GM23338 (cell line): ENCODE data around the gene MARF1. TPM values are rescaled to one million over a fixed set of nuclear protein-coding genes. Genes with fewer than 3 reads are reported as not detected.

Experiments
- ATAC-seq: fragments of 200-7000 bp; cut with Tn5 transposase; 3 replicates; pipeline ENCODE4 v1.9.1; 2020
- DNase-seq: peaks from one replicate; pipeline ENCODE4 v3.0.0-alpha.2; 2015; ENCODE audit warnings: low spot score
- H2AFZ ChIP-seq: fragments of 200-600 bp; sonication (generic); 2 replicates; pipeline ENCODE4 v1.8.0; 2016; ENCODE audit warnings: antibody characterized with exemption, mild to moderate bottlenecking, moderate library complexity
- H3F3A ChIP-seq: fragments of 200-600 bp; sonication (generic); replicated peaks from 2 replicates; pipeline ENCODE4 v1.8.0; 2017; ENCODE audit warnings: antibody characterized with exemption, mixed run types, low read depth
- H3K27ac ChIP-seq: fragments of 200-600 bp; sonication (generic); 2 replicates; pipeline ENCODE4 v1.6.1; 2016; ENCODE audit warnings: low read depth
- H3K27me3 ChIP-seq: fragments of 200-600 bp; sonication (generic); 2 replicates; pipeline ENCODE4 v1.8.0; 2016; ENCODE audit warnings: mild to moderate bottlenecking, mixed run types, moderate library complexity; ENCODE audit not compliant: insufficient read depth
- H3K36me3 ChIP-seq: fragments of 200-600 bp; sonication (generic); 2 replicates; pipeline ENCODE4 v1.8.0; 2016; ENCODE audit warnings: mild to moderate bottlenecking; ENCODE audit not compliant: insufficient read depth
- H3K4me1 ChIP-seq: fragments of 200-600 bp; sonication (generic); 2 replicates; pipeline ENCODE4 v1.8.0; 2016; ENCODE audit warnings: mild to moderate bottlenecking, moderate library complexity; ENCODE audit not compliant: insufficient read depth
- H3K4me2 ChIP-seq: fragments of 200-600 bp; sonication (generic); 2 replicates; pipeline ENCODE4 v1.7.1; 2017; ENCODE audit warnings: mixed run types
- H3K4me3 ChIP-seq: fragments of 200-600 bp; sonication (generic); 2 replicates; pipeline ENCODE4 v1.6.1; 2016; ENCODE audit warnings: mixed run types
- H3K79me2 ChIP-seq: fragments of 200-600 bp; sonication (generic); replicated peaks from 2 replicates; pipeline ENCODE4 v1.8.0; 2017; ENCODE audit warnings: mild to moderate bottlenecking; ENCODE audit not compliant: insufficient read depth
- H3K9me2 ChIP-seq: fragments of 200-600 bp; sonication (generic); 2 replicates; pipeline ENCODE4 v1.8.0; 2017; ENCODE audit not compliant: insufficient read depth
- H4K20me1 ChIP-seq: fragments of 200-600 bp; sonication (generic); replicated peaks from 2 replicates; pipeline ENCODE4 v1.8.0; 2017; ENCODE audit warnings: mild to moderate bottlenecking; ENCODE audit not compliant: insufficient read depth
- H3K27ac Mint-ChIP-seq: 2 replicates; pipeline ENCODE4 v1.8.0; 2020; ENCODE audit warnings: inconsistent platforms, mild to moderate bottlenecking, moderate library complexity, mixed read lengths
- H3K27me3 Mint-ChIP-seq: 3 replicates; pipeline ENCODE4 v1.8.0; 2022; ENCODE audit warnings: low read depth, mild to moderate bottlenecking, moderate library complexity, mixed read lengths, inconsistent platforms; ENCODE audit not compliant: insufficient read depth, poor library complexity
- H3K36me3 Mint-ChIP-seq: 3 replicates; pipeline ENCODE4 v1.8.0; 2021; ENCODE audit warnings: low read depth, mild to moderate bottlenecking, inconsistent platforms, moderate library complexity, mixed read lengths
- H3K4me1 Mint-ChIP-seq: 3 replicates; pipeline ENCODE4 v1.8.0; 2020; ENCODE audit warnings: mild to moderate bottlenecking, inconsistent platforms, mixed read lengths
- H3K4me3 Mint-ChIP-seq: 3 replicates; pipeline ENCODE4 v1.8.0; 2021; ENCODE audit warnings: moderate library complexity, mild to moderate bottlenecking, inconsistent platforms, mixed read lengths
- H3K9me3 Mint-ChIP-seq: 3 replicates; pipeline ENCODE4 v1.8.0; 2020; ENCODE audit warnings: moderate library complexity, mild to moderate bottlenecking, inconsistent platforms, mixed read lengths
- CREB1 ChIP-seq: fragments of 250-450 bp; sonication (Bioruptor Pico); IDR thresholded peaks from 2 replicates; pipeline ENCODE4 v1.5.0; 2020; ENCODE audit warnings: low read depth, mild to moderate bottlenecking, moderate library complexity
- EZH2 ChIP-seq: fragments of 200-600 bp; sonication (generic); IDR thresholded peaks from one replicate; pipeline ENCODE4 v1.8.0; 2017; ENCODE audit warnings: antibody characterized with exemption, mild to moderate bottlenecking, low read depth; ENCODE audit not compliant: unreplicated experiment
- EZH2phosphoT487 ChIP-seq: fragments of 200-600 bp; sonication (generic); IDR thresholded peaks from one replicate; pipeline ENCODE4 v1.8.1; 2018; ENCODE audit warnings: antibody characterized with exemption; ENCODE audit not compliant: unreplicated experiment
- JUNB ChIP-seq: IDR thresholded peaks from one replicate; pipeline ENCODE4 v1.6.1; 2016; ENCODE audit warnings: antibody characterized with exemption; ENCODE audit not compliant: unreplicated experiment
- NANOG ChIP-seq: IDR thresholded peaks from 2 replicates; pipeline ENCODE4 v1.6.1; 2016; ENCODE audit warnings: antibody characterized with exemption, borderline replicate concordance
- POLR2AphosphoS5 ChIP-seq: IDR thresholded peaks from 2 replicates; pipeline ENCODE4 v1.6.1; 2016; ENCODE audit warnings: antibody characterized with exemption, low read depth
- STAT1 ChIP-seq: IDR thresholded peaks from one replicate; pipeline ENCODE4 v1.6.1; 2016; ENCODE audit warnings: antibody characterized with exemption; ENCODE audit not compliant: unreplicated experiment
- ZNF114 ChIP-seq: fragments of 250-450 bp; sonication (Bioruptor Pico); IDR thresholded peaks from 2 replicates; pipeline ENCODE4 v1.5.0; 2020; ENCODE audit warnings: mild to moderate bottlenecking, moderate library complexity
- ZNF331 ChIP-seq: fragments of 250-450 bp; sonication (Bioruptor Pico); IDR thresholded peaks from 2 replicates; pipeline ENCODE4 v1.5.0; 2020; ENCODE audit warnings: low read depth, mild to moderate bottlenecking, moderate library complexity
- polyA plus RNA-seq: library from polyadenylated mRNA; unstranded; fragments of >200 nt; fragmentation: Nextera tagmentation; extraction: Ambion mirVana; gene quantifications from 2 replicates; pipeline ENCODE4 v1.2.1, GENCODE V29; 2016
- total RNA-seq: library from RNA; depleted of rRNA; stranded (reverse); fragments of >200 nt; shearing (Covaris generic); gene quantifications from 2 replicates; pipeline ENCODE4 v1.2.3, GENCODE V29; 2014
- TF ChIP-seq, protein P1 (sequence below), 2 experiments: fragments of 200-600 bp in 1 of 2; sonication (generic) in 1 of 2; conservative IDR thresholded peaks; 2 replicates each; pipeline versions ENCODE4 v1.5.1 to v1.6.1; 2016 to 2017; ENCODE audit warnings: antibody characterized with exemption in 2 of 2, low read depth in 2 of 2, mild to moderate bottlenecking in 2 of 2, moderate library complexity in 1 of 2
- TF ChIP-seq, protein P2 (sequence below): IDR thresholded peaks from 2 replicates; pipeline ENCODE4 v1.6.1; 2016; ENCODE audit warnings: antibody characterized with exemption
- TF ChIP-seq, protein P3 (sequence below): fragments of 250-450 bp; sonication (Bioruptor Pico); IDR thresholded peaks from 2 replicates; pipeline ENCODE4 v1.5.0; 2020; ENCODE audit warnings: mild to moderate bottlenecking, moderate library complexity
- TF ChIP-seq, protein P4 (sequence below): IDR thresholded peaks from one replicate; pipeline ENCODE4 v1.6.1; 2018; ENCODE audit warnings: antibody characterized with exemption; ENCODE audit not compliant: unreplicated experiment

Gene MARF1
- total and polyA plus RNA-seq, 2 experiments from 2014 or later: 8.3 to 16.0 TPM

DNA sequence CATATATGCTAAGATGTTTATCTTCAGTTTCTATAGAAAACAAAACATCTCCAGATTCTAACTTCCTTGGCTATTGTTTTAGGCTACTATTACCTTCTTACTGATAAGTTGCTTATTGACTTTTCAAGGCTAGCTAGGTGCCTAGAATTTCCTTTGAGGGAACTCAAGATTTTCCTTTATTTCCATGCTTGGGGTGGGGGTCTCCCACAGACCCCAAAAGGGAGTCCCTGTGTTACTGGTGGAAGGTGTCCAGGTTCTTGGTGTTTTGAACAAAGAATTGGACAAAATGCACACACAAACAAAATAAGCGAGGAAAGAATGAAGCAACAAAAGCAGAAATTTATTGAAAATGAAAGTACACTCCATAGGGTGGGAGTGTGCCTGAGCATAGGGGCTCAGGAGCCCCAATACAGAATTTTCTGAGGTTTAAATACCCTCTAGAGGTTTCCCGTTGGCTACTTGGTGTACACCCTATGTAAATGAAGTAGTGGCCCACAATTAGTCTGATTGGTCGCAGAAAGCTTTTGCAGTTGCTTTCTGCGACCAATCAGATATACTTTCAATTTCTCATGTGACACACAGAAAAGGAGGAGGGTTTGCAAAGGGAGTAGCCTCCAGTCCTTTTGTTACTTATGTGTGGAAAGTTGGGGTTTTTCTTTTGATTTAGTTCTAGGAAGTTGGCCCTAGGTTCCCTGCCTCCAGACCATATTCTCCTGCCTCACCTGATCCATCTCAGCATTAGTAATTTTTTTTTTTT, 67.5 kb downstream of the MARF1 start:
- H4K20me1 ChIP-seq: no peaks in the 10 kb centered on the region
- peaks cover 3% of the 10 kb centered on the region; the same call in 1 of the 2 replicates for H3K36me3 ChIP-seq
- Mint-ChIP-seq H3K9me3 (no peaks in the 10 kb centered on the region; the same call in 2 of the 3 replicates), H3K4me1 (peaks cover 22% of the 10 kb centered on the region), H3K36me3 (no peaks in the 10 kb centered on the region), H3K27ac (no peak overlapping the region), H3K4me3 (no peak overlapping the region), H3K27me3 (peaks cover 6% of the 10 kb centered on the region)
- H3K4me3 ChIP-seq: no peak overlapping the region
- H3K79me2 ChIP-seq: no peaks in the 10 kb centered on the region
- ATAC-seq (no peak), DNase-seq (no peak)
- H3F3A ChIP-seq: no peaks in the 10 kb centered on the region
- H3K4me2 ChIP-seq: no peak overlapping the region
- no peak overlapping the region for H3K27ac ChIP-seq
- no peaks in the 10 kb centered on the region for H3K27me3 ChIP-seq
- TF ChIP-seq, protein P1, sequence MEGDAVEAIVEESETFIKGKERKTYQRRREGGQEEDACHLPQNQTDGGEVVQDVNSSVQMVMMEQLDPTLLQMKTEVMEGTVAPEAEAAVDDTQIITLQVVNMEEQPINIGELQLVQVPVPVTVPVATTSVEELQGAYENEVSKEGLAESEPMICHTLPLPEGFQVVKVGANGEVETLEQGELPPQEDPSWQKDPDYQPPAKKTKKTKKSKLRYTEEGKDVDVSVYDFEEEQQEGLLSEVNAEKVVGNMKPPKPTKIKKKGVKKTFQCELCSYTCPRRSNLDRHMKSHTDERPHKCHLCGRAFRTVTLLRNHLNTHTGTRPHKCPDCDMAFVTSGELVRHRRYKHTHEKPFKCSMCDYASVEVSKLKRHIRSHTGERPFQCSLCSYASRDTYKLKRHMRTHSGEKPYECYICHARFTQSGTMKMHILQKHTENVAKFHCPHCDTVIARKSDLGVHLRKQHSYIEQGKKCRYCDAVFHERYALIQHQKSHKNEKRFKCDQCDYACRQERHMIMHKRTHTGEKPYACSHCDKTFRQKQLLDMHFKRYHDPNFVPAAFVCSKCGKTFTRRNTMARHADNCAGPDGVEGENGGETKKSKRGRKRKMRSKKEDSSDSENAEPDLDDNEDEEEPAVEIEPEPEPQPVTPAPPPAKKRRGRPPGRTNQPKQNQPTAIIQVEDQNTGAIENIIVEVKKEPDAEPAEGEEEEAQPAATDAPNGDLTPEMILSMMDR (conservative IDR thresholded peaks at IDR 0.05; ENCODE audit: low read depth in 2 of 2): no peak
- TF ChIP-seq, protein P2, sequence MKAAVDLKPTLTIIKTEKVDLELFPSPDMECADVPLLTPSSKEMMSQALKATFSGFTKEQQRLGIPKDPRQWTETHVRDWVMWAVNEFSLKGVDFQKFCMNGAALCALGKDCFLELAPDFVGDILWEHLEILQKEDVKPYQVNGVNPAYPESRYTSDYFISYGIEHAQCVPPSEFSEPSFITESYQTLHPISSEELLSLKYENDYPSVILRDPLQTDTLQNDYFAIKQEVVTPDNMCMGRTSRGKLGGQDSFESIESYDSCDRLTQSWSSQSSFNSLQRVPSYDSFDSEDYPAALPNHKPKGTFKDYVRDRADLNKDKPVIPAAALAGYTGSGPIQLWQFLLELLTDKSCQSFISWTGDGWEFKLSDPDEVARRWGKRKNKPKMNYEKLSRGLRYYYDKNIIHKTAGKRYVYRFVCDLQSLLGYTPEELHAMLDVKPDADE: no peak
- TF ChIP-seq POLR2AphosphoS5: no peak
- TF ChIP-seq ZNF114 (CRISPR knock-in tag): no peak
- TF ChIP-seq, protein P3, sequence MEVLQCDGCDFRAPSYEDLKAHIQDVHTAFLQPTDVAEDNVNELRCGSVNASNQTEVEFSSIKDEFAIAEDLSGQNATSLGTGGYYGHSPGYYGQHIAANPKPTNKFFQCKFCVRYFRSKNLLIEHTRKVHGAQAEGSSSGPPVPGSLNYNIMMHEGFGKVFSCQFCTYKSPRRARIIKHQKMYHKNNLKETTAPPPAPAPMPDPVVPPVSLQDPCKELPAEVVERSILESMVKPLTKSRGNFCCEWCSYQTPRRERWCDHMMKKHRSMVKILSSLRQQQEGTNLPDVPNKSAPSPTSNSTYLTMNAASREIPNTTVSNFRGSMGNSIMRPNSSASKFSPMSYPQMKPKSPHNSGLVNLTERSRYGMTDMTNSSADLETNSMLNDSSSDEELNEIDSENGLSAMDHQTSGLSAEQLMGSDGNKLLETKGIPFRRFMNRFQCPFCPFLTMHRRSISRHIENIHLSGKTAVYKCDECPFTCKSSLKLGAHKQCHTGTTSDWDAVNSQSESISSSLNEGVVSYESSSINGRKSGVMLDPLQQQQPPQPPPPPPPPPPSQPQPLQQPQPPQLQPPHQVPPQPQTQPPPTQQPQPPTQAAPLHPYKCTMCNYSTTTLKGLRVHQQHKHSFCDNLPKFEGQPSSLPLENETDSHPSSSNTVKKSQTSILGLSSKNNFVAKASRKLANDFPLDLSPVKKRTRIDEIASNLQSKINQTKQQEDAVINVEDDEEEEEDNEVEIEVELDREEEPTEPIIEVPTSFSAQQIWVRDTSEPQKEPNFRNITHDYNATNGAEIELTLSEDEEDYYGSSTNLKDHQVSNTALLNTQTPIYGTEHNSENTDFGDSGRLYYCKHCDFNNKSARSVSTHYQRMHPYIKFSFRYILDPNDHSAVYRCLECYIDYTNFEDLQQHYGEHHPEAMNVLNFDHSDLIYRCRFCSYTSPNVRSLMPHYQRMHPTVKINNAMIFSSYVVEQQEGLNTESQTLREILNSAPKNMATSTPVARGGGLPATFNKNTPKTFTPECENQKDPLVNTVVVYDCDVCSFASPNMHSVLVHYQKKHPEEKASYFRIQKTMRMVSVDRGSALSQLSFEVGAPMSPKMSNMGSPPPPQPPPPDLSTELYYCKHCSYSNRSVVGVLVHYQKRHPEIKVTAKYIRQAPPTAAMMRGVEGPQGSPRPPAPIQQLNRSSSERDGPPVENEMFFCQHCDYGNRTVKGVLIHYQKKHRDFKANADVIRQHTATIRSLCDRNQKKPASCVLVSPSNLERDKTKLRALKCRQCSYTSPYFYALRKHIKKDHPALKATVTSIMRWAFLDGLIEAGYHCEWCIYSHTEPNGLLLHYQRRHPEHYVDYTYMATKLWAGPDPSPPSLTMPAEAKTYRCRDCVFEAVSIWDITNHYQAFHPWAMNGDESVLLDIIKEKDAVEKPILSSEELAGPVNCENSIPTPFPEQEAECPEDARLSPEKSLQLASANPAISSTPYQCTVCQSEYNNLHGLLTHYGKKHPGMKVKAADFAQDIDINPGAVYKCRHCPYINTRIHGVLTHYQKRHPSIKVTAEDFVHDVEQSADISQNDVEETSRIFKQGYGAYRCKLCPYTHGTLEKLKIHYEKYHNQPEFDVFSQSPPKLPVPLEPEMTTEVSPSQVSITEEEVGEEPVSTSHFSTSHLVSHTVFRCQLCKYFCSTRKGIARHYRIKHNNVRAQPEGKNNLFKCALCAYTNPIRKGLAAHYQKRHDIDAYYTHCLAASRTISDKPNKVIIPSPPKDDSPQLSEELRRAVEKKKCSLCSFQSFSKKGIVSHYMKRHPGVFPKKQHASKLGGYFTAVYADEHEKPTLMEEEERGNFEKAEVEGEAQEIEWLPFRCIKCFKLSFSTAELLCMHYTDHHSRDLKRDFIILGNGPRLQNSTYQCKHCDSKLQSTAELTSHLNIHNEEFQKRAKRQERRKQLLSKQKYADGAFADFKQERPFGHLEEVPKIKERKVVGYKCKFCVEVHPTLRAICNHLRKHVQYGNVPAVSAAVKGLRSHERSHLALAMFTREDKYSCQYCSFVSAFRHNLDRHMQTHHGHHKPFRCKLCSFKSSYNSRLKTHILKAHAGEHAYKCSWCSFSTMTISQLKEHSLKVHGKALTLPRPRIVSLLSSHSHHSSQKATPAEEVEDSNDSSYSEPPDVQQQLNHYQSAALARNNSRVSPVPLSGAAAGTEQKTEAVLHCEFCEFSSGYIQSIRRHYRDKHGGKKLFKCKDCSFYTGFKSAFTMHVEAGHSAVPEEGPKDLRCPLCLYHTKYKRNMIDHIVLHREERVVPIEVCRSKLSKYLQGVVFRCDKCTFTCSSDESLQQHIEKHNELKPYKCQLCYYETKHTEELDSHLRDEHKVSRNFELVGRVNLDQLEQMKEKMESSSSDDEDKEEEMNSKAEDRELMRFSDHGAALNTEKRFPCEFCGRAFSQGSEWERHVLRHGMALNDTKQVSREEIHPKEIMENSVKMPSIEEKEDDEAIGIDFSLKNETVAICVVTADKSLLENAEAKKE: no peak
- no peak for TF ChIP-seq EZH2
- TF ChIP-seq STAT1: no peak
- no peak for TF ChIP-seq CREB1 (CRISPR knock-in tag)
- TF ChIP-seq ZNF331 (CRISPR knock-in tag): no peak
- no peak for TF ChIP-seq EZH2phosphoT487
- TF ChIP-seq, protein P4, sequence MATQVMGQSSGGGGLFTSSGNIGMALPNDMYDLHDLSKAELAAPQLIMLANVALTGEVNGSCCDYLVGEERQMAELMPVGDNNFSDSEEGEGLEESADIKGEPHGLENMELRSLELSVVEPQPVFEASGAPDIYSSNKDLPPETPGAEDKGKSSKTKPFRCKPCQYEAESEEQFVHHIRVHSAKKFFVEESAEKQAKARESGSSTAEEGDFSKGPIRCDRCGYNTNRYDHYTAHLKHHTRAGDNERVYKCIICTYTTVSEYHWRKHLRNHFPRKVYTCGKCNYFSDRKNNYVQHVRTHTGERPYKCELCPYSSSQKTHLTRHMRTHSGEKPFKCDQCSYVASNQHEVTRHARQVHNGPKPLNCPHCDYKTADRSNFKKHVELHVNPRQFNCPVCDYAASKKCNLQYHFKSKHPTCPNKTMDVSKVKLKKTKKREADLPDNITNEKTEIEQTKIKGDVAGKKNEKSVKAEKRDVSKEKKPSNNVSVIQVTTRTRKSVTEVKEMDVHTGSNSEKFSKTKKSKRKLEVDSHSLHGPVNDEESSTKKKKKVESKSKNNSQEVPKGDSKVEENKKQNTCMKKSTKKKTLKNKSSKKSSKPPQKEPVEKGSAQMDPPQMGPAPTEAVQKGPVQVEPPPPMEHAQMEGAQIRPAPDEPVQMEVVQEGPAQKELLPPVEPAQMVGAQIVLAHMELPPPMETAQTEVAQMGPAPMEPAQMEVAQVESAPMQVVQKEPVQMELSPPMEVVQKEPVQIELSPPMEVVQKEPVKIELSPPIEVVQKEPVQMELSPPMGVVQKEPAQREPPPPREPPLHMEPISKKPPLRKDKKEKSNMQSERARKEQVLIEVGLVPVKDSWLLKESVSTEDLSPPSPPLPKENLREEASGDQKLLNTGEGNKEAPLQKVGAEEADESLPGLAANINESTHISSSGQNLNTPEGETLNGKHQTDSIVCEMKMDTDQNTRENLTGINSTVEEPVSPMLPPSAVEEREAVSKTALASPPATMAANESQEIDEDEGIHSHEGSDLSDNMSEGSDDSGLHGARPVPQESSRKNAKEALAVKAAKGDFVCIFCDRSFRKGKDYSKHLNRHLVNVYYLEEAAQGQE: no peak
- TF ChIP-seq NANOG: no peak
- TF ChIP-seq JUNB: no peak
- H2AFZ ChIP-seq: no peak overlapping the region
- H3K9me2 ChIP-seq: 0 out of 2 replicates have a peak, but pooled peaks cover 3% of the 10 kb centered on the region
- peaks cover 11% of the 10 kb centered on the region for H3K4me1 ChIP-seq
